ENCODE data around the gene CH25H.

The CH25H gene

GRCh38 chr10:89236226-89236797 lies 29.2 kb upstream of the CH25H start:
- in situ Hi-C loops (cut with HindIII; ENCODE audit: low pct_ligation_motif_present, low pct_unique_long_range_greater_than_20kb, low sequenced_read_pairs) = no loop called here

DNA sequence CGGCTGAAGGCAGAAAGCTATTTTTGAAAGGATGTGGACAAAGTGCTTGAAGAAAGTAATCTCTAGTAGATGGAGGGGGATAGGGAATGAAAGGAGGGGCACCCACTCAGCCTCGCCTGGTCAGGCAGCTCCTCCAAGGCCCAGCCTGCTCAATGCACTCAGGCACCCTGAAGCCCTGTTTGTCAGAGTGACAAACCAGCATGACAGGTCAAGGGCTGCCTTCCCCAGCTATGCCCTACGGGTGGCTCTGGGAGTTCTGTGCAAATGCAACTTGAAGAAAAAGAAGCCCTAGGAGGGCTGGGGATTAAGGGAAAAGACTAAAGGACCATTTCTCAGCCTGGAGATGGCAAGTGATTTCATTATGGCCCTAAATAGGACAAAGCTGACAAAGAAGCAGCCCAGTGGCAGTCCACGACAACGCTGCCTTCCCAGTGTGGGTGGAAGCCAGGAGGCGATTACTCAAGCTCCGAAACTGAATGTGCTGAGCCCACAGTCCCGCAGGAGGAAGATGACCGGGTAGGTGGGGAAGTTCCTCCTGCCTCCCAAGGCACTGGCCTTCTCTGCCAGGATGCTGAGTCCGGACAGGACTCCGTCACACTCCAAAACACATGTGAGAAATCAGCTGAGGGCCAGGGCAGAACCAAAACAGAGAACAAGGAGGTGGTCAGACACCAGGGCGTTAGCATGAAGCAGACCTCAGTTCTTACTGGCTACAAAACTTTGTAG lies 28.1 kb upstream of the CH25H start:
- no peak for DNase-seq
- in situ Hi-C loops (cut with HindIII; ENCODE audit: low pct_ligation_motif_present, low pct_unique_long_range_greater_than_20kb, low sequenced_read_pairs) = no loop called here

More at GRCh38 chr10:89236226-89236797, 29.2 kb upstream of the CH25H start:
- DNase-seq = no peak

DNA sequence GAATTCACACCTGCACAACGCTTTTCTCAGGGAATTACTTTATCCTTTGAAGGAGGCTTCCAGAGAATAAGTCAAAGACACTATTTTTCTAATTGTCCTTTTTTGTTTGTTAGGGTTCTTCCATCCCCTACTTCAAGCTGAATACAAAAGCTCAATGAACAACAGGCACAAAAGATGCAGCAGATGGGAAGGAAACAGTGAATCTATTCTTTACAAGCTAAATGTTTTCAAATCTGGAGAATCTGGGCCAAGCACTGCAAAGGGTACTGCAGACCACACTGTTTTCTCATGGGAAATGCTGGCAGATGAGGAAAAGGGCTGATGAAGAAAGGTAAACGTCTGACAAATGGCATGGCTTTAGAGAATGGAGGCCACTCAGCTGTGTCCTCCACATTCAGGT lies 25.9 kb upstream of the CH25H start:
- in situ Hi-C loops (cut with HindIII; ENCODE audit: low pct_ligation_motif_present, low pct_unique_long_range_greater_than_20kb, low sequenced_read_pairs) = no loop called here
- no peak for DNase-seq

GRCh38 chr10:89228962-89229361 lies 21.8 kb upstream of the CH25H start:
- DNase-seq = no peak
- in situ Hi-C loops (cut with HindIII; ENCODE audit: low pct_ligation_motif_present, low pct_unique_long_range_greater_than_20kb, low sequenced_read_pairs) = no loop called here

DNA sequence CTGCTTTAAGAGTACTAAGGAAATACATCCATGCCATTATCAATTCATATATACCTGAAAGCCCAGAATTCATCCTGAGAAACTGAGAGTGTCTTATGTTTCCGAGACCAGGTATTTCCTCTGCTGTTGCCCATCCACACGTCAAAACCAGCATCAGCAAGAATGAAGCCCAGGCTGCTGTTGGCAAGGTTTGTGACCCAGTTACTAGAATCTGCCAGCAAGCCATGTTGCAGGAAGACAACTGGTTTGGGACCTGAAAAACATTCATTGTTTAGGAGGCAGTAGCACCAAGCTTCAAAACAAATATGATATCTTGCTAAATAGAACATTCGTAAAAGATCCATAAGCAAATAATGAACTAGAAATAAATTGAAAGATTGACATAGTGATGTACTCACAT lies 21.0 kb upstream of the CH25H start:
- in situ Hi-C loops (cut with HindIII; ENCODE audit: low pct_ligation_motif_present, low pct_unique_long_range_greater_than_20kb, low sequenced_read_pairs) = no loop called here
- DNase-seq = no peak

DNA sequence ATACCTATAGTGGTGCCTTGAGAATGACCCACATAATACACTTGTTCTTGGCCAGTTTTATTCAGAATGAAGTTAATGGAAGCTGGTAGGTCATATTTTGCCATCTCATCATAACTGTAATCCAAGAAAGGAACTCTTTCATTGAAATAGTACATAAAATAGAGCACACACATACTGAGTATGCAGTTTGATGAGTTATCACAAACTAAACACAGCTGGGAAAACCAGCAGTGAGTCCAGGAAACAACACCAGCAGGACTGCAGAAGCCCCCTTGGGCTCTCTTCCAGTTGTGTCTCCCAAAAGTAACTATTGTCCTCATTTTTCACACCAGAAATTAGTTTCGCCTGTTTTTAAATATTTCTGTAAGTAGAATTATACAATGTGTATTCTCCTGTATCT lies 19.8 kb upstream of the CH25H start:
- in situ Hi-C loops (cut with HindIII; ENCODE audit: low pct_ligation_motif_present, low pct_unique_long_range_greater_than_20kb, low sequenced_read_pairs) = no loop called here
- DNase-seq = no peak

GRCh38 chr10:89224739-89225443 lies 17.8 kb upstream of the CH25H start:
- in situ Hi-C loops (cut with HindIII; ENCODE audit: low pct_ligation_motif_present, low pct_unique_long_range_greater_than_20kb, low sequenced_read_pairs) = loop anchor here (25.0 kb wide), 1 partner anchor 213 kb away; no protein-coding TSS in a partner anchor

DNA sequence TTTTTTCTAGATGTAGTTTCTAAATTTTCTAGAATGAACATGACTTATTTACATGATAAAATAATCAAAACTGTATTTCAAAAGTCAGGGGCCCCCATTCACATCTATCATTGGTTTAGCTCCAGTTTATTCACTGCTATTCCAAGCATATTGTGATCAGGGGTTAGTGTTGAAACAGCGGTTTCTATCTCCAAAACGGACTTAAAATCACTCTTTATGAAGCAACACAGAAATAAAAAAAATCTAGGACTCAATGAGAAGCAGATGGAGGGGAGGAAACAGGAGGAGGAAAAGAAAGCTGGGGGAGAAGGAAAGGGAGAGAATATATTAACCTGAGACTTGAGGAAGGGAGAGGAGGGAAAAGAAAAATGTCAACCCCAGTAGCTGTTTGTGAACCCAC lies 14.8 kb upstream of the CH25H start:
- in situ Hi-C loops (cut with HindIII; ENCODE audit: low pct_ligation_motif_present, low pct_unique_long_range_greater_than_20kb, low sequenced_read_pairs) = loop anchor here (25.0 kb wide), 1 partner anchor 210 kb away; no protein-coding TSS in a partner anchor
- DNase-seq = no peak

More at GRCh38 chr10:89224739-89225443, 17.8 kb upstream of the CH25H start:
- no peak for DNase-seq

DNA sequence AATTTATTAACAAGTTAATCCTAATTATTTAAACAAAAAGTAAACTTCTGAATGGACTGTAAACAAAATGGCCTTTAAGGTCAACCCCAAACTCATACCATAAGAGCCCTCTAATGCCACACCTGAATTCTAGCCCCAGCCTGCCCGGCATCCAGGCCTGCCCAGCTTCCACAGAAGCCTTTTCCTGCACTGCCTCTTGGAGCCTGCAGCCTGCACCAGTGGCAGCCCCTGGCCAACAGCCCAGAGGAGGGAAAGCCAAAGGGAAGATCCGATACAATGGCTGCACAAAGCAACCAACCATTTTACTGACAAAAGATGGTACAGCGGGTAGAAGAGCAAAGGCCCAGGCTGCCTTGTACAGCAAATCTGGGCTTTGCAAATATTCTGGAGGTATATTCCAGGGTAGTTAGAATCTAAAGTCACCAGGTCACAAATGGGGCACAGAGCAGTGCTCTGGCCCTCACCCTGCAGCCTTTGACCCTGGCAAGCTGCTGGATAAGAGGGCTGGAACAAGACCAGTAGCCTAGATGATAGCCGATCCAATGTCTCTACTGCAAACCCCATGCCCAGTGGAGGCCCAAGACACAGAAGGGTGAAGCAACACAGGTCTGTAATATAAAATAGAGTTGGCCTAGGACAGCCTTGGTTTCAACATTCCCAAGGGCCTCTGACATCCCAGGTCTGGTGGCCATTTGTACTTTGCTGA lies 12.5 kb upstream of the CH25H start:
- in situ Hi-C loops (cut with HindIII; ENCODE audit: low pct_ligation_motif_present, low pct_unique_long_range_greater_than_20kb, low sequenced_read_pairs) = loop anchor here (25.0 kb wide), 1 partner anchor 207 kb away; no protein-coding TSS in a partner anchor
- DNase-seq = no peak

DNA sequence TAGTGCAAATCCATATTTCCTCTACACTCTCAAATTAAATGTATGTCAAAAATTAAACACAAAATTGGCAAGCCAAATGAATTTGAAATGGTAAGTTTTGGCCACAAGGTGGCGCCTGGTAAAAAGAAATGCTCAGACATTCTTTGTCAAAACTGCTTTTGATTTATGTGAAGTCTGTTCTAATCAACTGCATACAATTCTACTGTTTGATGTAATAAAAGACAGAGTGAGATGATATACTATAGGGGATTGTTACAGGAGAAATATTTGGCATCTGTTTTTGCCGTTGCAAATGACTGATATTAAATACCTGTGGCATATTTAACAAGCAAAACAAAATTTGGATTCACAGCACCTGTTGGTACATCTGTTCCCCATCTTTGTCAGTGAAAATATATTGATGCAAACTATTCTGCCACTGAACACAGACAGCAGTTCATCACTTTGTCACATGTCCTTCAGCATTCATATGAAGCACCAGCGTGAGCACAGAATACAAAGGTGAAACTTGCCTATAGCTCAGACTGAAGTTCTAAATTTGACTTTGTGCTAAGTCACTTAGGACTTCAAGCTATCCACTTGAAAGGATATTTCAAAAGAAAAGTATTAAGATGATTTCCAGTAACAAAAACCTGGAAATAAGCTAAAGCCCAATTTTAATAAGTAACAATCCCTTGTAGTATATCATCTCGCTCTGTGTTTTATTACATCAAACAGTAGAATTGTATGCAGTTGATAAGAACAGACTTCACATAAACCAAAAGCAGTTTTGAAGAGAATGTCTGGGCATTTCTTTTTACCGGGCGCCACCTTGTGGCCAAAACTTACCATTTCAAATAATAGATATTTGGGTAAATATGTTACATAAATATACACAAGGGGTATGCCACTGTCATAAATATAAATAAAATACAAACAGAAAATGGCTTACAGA lies 10.2 kb upstream of the CH25H start:
- in situ Hi-C loops (cut with HindIII; ENCODE audit: low pct_ligation_motif_present, low pct_unique_long_range_greater_than_20kb, low sequenced_read_pairs) = loop anchor here (25.0 kb wide), 1 partner anchor 205 kb away; no protein-coding TSS in a partner anchor
- peak; percentile 69 for DNase-seq

- in situ Hi-C loops (cut with HindIII; ENCODE audit: low pct_ligation_motif_present, low pct_unique_long_range_greater_than_20kb, low sequenced_read_pairs) = loop anchor here (25.0 kb wide), 1 partner anchor 204 kb away; no protein-coding TSS in a partner anchor
- no peak for DNase-seq
Measured at GRCh38 chr10:89216056-89216455, 8.9 kb upstream of the CH25H start.

GRCh38 chr10:89215511-89215910 lies 8.4 kb upstream of the CH25H start:
- DNase-seq = no peak
- in situ Hi-C loops (cut with HindIII; ENCODE audit: low pct_ligation_motif_present, low pct_unique_long_range_greater_than_20kb, low sequenced_read_pairs) = loop anchor here (25.0 kb wide), 1 partner anchor 203 kb away; no protein-coding TSS in a partner anchor

DNA sequence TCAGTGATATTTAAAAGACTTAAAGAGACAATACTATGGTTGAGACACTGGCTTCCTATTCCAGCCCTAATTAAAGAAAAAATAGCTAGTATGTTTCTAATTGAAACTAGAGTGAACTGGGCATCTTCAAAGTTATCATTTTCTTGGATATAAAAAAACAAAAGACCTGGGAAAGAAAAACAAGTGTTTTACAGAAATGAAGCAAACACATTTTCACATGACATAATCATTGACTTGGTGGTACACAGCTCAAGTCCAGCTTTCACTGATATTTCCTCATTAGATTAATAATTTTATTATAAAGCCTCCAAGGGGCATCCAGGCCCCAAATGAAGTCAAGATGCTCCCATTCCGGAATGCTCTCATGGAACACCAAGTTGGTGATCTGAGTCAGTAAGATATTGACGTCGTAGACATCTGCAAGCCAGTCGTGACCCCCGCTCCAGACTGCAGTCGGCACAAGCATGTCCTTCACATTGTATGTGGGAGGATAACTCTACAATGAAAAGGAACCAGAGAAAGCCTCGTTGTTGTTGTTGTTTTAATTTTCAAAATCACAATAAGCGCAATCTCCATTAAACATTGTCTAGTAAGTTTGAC lies 7.5 kb upstream of the CH25H start:
- in situ Hi-C loops (cut with HindIII; ENCODE audit: low pct_ligation_motif_present, low pct_unique_long_range_greater_than_20kb, low sequenced_read_pairs) = loop anchor here (25.0 kb wide), 1 partner anchor 202 kb away; no protein-coding TSS in a partner anchor
- DNase-seq = no peak

- in situ Hi-C loops (cut with HindIII; ENCODE audit: low pct_ligation_motif_present, low pct_unique_long_range_greater_than_20kb, low sequenced_read_pairs) = loop anchor here (25.0 kb wide), 1 partner anchor 201 kb away; no protein-coding TSS in a partner anchor
- peak; percentile 51 for DNase-seq
Measured at GRCh38 chr10:89213191-89213808, 6.2 kb upstream of the CH25H start.

GRCh38 chr10:89210794-89211425 lies 3.8 kb upstream of the CH25H start:
- in situ Hi-C loops (cut with HindIII; ENCODE audit: low pct_ligation_motif_present, low pct_unique_long_range_greater_than_20kb, low sequenced_read_pairs) = loop anchor here (25.0 kb wide), 1 partner anchor 199 kb away; no protein-coding TSS in a partner anchor

GRCh38 chr10:89209718-89210117 lies 2.6 kb upstream of the CH25H start:
- in situ Hi-C loops (cut with HindIII; ENCODE audit: low pct_ligation_motif_present, low pct_unique_long_range_greater_than_20kb, low sequenced_read_pairs) = loop anchor here (25.0 kb wide), 1 partner anchor 197 kb away; no protein-coding TSS in a partner anchor
- no peak for DNase-seq

More at GRCh38 chr10:89210794-89211425, 3.8 kb upstream of the CH25H start:
- DNase-seq = no peak

Data from ACHN (cell line).